GM13977 (cell line): ENCODE results near the gene MVB12A.

Experiments
- DNase-seq: peaks from one replicate; pipeline ENCODE4 v3.0.0; 2012; ENCODE audit warnings: low spot score
- in situ Hi-C: fragments of 300-500 bp; cut with MboI; formaldehyde crosslinking; loops from one replicate; pipeline ENCODE4 v1.12.0; 2022; ENCODE audit warnings: low sequenced_read_pairs, low pct_unique_long_range_greater_than_20kb, mixed read lengths, inconsistent platforms; ENCODE audit not compliant: unreplicated experiment
- TF ChIP-seq, protein P1 (sequence below): IDR thresholded peaks from 2 replicates; pipeline ENCODE4 v1.5.1; 2012; ENCODE audit warnings: mild to moderate bottlenecking, control low read depth; ENCODE audit not compliant: insufficient read depth; ENCODE audit errors: extremely low read depth, missing control alignments

Gene MVB12A

DNA sequence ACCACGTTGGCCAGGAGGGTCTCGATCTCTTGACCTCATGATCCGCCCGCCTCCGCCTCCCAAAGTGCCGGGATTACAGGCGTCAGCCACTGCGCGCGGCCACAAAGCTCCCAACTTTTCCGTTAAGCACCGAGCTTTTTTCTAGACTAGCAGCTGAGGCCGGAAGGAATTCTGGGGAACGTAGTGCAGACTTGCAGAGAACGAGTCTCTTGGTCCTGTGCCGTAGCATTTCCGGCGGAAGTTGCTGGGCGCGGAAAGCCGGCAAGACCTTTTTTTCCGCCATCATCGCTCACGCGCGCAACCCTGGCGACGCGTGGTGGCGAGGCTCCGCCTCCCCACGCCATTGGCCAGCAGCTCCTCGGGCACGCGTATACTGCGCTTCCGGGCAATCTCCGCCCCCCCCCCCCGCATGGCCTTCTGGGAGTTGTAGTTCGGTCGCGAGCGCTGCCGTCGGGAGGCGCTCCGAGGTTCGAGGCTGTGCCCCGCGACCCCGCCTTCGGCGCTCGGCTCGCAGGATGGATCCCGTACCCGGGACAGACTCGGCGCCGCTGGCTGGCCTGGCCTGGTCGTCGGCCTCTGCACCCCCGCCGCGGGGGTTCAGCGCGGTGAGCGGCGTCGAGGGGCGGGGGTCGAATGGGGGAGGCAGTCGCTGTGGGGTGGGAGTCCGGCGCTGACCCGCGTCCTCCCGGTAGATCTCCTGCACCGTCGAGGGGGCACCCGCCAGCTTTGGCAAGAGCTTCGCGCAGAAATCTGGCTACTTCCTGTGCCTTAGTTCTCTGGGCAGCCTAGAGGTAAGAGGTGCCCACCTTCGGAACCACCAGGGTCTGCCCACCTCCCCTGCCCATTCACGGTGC, at the start of gene MVB12A:
TSS of gene MVB12A (plus strand) at position 427 of the 854 bp plus-strand sequence. CDS start at position 516, 89 bp downstream.
- TF ChIP-seq, protein P1, sequence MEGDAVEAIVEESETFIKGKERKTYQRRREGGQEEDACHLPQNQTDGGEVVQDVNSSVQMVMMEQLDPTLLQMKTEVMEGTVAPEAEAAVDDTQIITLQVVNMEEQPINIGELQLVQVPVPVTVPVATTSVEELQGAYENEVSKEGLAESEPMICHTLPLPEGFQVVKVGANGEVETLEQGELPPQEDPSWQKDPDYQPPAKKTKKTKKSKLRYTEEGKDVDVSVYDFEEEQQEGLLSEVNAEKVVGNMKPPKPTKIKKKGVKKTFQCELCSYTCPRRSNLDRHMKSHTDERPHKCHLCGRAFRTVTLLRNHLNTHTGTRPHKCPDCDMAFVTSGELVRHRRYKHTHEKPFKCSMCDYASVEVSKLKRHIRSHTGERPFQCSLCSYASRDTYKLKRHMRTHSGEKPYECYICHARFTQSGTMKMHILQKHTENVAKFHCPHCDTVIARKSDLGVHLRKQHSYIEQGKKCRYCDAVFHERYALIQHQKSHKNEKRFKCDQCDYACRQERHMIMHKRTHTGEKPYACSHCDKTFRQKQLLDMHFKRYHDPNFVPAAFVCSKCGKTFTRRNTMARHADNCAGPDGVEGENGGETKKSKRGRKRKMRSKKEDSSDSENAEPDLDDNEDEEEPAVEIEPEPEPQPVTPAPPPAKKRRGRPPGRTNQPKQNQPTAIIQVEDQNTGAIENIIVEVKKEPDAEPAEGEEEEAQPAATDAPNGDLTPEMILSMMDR: peak; percentile 9
- DNase-seq: peak; percentile 99
- in situ Hi-C loops: no loop called here

DNA sequence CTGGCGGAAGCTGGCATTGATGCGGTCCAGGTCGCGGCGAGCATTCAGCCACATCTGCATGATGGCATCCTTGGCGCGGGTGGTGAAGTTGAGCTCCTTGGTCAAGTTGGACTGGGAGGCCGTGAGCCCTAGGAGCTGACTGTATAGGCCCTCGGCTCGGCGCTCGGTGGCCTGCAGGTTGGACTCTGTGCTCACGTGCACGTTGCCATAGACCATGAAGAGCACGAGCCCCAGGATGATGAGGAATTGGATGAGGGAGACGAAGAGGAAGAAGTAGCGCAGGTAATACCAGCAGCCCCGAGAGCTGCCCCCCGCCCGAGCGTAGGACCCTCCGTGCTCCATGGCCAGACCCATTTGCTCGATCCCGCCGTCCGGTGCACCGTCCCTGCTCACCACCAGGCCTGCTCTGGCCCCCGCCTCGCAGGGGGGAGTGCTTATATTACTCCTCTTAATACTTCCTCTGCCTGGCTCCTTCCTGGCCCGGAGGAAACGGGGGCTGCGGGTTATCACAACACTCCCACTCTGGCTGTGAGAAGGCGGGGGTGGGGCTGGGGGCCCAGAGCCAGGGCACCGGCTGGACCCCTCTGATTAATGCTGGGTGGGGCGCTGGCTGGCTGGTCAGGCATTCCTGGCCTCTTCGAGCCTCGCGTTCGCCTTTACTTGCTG, 42.8 kb upstream of the MVB12A start, which contains the start of gene PLVAP:
TSS of gene PLVAP (minus strand) at position 408 of the 666 bp plus-strand sequence. CDS start at position 354, 54 bp downstream.
- no peak for DNase-seq
- TF ChIP-seq, protein P1: no peak

DNA sequence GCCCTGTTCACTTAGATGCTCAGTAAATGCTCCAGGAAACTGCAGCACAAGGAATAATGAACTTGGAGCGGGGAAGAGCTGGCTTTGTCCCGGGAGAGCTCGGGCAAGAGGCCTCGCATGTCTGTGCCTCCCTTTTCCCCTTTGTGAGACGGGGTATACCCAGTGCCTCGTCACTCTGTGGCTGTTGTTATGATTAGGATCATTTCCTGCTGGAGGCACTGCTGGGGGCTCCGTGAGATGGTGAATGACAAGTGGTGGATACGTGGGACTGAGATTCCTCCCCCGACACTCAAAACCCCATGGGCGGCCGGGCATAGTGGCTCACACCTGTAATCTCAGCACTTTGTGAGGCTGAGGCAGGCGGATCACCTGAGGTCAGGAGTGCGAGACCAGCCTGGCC, 41.6 kb upstream of the MVB12A start:
- in situ Hi-C loops: no loop called here
- TF ChIP-seq, protein P1: no peak
- DNase-seq: no peak

More for the DNA sequence above, 42.8 kb upstream of the MVB12A start, which contains the start of gene PLVAP:
- in situ Hi-C loops: no loop called here

DNA sequence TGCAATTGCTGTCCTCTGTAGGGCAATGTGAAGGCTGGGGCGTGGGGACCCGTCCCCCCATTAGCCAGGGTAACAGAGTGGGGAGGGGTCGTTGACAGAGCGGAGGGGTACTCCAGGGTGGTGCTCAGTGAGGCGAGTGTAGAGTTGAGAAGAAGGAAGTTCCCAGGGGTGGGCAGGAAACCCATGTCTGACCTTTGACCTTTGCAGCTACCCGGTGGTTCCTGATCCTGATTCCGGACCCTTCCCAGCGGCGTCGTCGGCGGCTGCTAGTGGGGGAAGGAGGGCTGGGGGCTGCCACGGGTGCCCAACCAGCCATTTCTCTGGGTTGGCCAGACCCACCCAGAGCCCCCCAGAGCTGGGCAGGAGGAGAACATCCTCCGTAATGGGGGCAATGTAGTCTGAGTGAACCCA, 40.6 kb upstream of the MVB12A start:
- DNase-seq: no peak
- in situ Hi-C loops: no loop called here
- TF ChIP-seq, protein P1: no peak

DNA sequence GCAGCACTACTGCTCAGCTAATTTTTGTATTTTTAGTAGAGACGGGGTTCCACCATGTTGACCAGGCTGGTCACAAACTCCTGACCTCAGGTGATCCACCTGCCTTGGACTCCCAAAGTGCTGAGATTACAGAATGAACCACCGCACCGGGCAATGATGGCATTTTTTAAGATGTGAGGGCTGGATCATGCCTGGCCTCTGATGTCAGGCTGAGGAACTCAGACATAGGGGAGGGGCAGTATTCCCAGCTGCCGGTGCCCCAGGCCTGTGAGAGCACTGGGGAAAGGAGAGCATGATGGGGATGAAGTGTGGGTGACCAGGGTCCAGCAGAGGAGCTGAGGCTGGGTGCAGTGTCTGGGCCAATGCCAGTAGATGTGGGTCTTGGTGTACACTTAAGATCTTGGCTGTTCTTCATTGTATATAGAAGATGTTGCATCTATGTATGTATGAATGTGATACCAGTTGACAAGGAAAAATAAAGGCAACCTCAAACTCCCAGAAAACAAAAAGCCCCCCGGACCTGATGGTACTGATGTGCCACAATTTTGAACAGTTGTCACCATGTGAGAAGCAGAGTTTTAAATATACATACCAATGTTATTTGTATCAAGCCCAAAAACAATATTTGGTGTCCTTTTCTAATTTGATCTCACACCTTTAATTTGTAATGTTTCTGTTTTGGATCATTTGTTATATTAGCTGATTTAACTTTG, 39.3 kb upstream of the MVB12A start:
- in situ Hi-C loops: no loop called here
- no peak for DNase-seq
- TF ChIP-seq, protein P1: no peak
